A673 (cell line): Measurements from ENCODE around the gene IFITM2. TPM values are rescaled to one million over a fixed set of nuclear protein-coding genes. Genes with fewer than 3 reads are reported as not detected.

Source experiments
- BruUV-seq: library from RNA; stranded (reverse); fragments of 400-500 nt; replicated peaks from 2 replicates; lab custom pipeline; 2021; lab: Mats Ljungman, UMichigan
- CTCF ChIA-PET: fragments of 300-600 bp; sonication (Branson Sonifier 250); formaldehyde crosslinking; loops from one replicate; lab custom pipeline; 2022; ENCODE audit warnings: antibody characterized with exemption; lab: Charles Lee
- POLR2A ChIA-PET: fragments of 300-600 bp; sonication (Branson Sonifier 250); formaldehyde crosslinking; loops from one replicate; lab custom pipeline; 2022; ENCODE audit warnings: antibody characterized with exemption; ENCODE audit not compliant: low non-redundant PET; lab: Charles Lee
- DNase-seq: peaks from one replicate; pipeline ENCODE4 v3.0.0-alpha.2; 2015; ENCODE audit warnings: low spot score
- H3K27ac ChIP-seq: fragments of 200-600 bp; sonication (generic); 2 replicates; pipeline ENCODE4 v1.5.1; 2016; ENCODE audit warnings: mixed run types, low read depth, mild to moderate bottlenecking, mixed read lengths, antibody characterized with exemption, low read length; ENCODE audit not compliant: poor library complexity, severe bottlenecking
- H3K27me3 ChIP-seq: fragments of 200-600 bp; sonication (generic); replicated peaks from 2 replicates; pipeline ENCODE4 v1.6.1; 2017; ENCODE audit warnings: mixed run types, low read depth, mild to moderate bottlenecking, mixed read lengths, antibody characterized with exemption, low read length; ENCODE audit not compliant: insufficient read depth, poor library complexity
- H3K36me3 ChIP-seq: fragments of 200-600 bp; sonication (generic); 2 replicates; pipeline ENCODE4 v1.6.1; 2016; ENCODE audit warnings: mixed run types, mild to moderate bottlenecking, mixed read lengths, antibody characterized with exemption, low read length; ENCODE audit not compliant: insufficient read depth, poor library complexity, severe bottlenecking
- H3K4me1 ChIP-seq: fragments of 200-600 bp; sonication (generic); 2 replicates; pipeline ENCODE4 v1.6.1; 2017; ENCODE audit warnings: mixed run types, mild to moderate bottlenecking, mixed read lengths, antibody characterized with exemption, low read length; ENCODE audit not compliant: insufficient read depth, poor library complexity, severe bottlenecking
- H3K4me3 ChIP-seq: fragments of 200-600 bp; sonication (generic); 2 replicates; pipeline ENCODE4 v1.5.1; 2016; ENCODE audit warnings: low read depth, mixed run types, mild to moderate bottlenecking, mixed read lengths, low read length; ENCODE audit not compliant: poor library complexity, severe bottlenecking
- H3K9me3 ChIP-seq: fragments of 200-600 bp; sonication (generic); 2 replicates; pipeline ENCODE4 v1.6.1; 2016; ENCODE audit warnings: mixed run types, low read depth, mild to moderate bottlenecking, mixed read lengths, antibody characterized with exemption, low read length; ENCODE audit not compliant: poor library complexity, severe bottlenecking
- EZH2 ChIP-seq: fragments of 200-600 bp; sonication (generic); IDR thresholded peaks from 2 replicates; pipeline ENCODE4 v1.6.1; 2017; ENCODE audit warnings: borderline replicate concordance, low read depth, mild to moderate bottlenecking, mixed read lengths, antibody characterized with exemption, low read length; ENCODE audit not compliant: poor library complexity, severe bottlenecking
- intact Hi-C: fragments of 100-400 bp; cut with micrococcal nuclease; formaldehyde crosslinking; loops from one replicate; pipeline ENCODE4 v1.10.0; 2022; ENCODE audit not compliant: unreplicated experiment
- total RNA-seq: library from RNA; stranded (reverse); gene quantifications from 2 replicates; pipeline ENCODE4 v1.2.3, GENCODE V29; 2021
- TF ChIP-seq, protein P1 (sequence below): fragments of 300-800, 200-600 bp; sonication (generic); conservative IDR thresholded peaks from 2 replicates; pipeline ENCODE4 v1.5.1; 2017; ENCODE audit warnings: low read depth, mild to moderate bottlenecking, antibody characterized with exemption, low read length, moderate library complexity, mixed read lengths

Gene IFITM2
- total RNA-seq, 1 experiment from 2014 or later, result 25.5 TPM

DNA sequence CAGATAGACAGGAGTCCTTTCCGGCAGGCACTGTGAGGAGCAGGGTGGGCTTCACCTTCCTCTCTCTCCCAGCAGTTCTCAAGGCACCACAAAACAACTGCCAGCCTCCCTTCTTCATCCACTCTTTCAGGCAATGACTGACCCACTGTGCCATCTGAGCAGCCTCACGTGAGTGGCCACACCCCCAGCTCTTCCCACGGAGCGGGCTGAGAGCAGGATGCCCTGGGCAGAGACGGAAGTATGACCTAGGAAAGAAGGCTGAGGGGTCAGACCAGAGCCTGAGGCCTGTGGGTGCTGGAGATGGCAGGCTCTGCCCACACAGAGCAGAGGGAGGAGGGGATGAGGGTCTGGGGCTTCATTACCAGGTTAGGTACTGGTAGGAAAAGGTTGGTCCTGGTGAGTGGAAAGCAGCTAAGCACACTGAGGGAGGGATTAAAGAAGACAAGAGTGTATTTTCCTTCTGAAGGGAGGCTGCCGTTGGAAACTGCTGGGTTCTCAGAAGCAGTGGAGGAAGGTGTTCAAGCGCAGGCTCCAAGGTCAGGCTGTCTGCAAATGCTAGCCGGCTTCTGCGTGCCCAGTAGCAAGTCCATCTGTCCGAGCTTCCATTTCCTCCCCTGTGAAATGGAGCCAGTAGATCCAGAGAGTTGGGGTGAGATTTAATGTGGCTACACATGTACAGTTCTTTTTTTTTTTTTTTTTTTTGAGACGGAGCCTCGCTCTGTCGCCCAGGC lies 24.8 kb upstream of the IFITM2 start:
- ChIA-PET CTCF (interaction anchor here (0.7 kb wide), 1 partner anchor 30 kb away, joined by 3 read pairs; no protein-coding TSS in a partner anchor), POLR2A (no interaction called here)
- no TSS peak for BruUV-seq
- Histone ChIP-seq H3K9me3 (no peaks in the 10 kb centered on the region), H3K27me3 (peaks cover 43% of the 10 kb centered on the region), H3K4me3 (no peak overlapping the region), H3K4me1 (no peaks in the 10 kb centered on the region), H3K36me3 (no peaks in the 10 kb centered on the region), H3K27ac (no peak overlapping the region)
- no peak for DNase-seq
- intact Hi-C loops, result no loop called here
- TF ChIP-seq, protein P1, sequence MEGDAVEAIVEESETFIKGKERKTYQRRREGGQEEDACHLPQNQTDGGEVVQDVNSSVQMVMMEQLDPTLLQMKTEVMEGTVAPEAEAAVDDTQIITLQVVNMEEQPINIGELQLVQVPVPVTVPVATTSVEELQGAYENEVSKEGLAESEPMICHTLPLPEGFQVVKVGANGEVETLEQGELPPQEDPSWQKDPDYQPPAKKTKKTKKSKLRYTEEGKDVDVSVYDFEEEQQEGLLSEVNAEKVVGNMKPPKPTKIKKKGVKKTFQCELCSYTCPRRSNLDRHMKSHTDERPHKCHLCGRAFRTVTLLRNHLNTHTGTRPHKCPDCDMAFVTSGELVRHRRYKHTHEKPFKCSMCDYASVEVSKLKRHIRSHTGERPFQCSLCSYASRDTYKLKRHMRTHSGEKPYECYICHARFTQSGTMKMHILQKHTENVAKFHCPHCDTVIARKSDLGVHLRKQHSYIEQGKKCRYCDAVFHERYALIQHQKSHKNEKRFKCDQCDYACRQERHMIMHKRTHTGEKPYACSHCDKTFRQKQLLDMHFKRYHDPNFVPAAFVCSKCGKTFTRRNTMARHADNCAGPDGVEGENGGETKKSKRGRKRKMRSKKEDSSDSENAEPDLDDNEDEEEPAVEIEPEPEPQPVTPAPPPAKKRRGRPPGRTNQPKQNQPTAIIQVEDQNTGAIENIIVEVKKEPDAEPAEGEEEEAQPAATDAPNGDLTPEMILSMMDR, result no peak
- no peak for TF ChIP-seq EZH2

DNA sequence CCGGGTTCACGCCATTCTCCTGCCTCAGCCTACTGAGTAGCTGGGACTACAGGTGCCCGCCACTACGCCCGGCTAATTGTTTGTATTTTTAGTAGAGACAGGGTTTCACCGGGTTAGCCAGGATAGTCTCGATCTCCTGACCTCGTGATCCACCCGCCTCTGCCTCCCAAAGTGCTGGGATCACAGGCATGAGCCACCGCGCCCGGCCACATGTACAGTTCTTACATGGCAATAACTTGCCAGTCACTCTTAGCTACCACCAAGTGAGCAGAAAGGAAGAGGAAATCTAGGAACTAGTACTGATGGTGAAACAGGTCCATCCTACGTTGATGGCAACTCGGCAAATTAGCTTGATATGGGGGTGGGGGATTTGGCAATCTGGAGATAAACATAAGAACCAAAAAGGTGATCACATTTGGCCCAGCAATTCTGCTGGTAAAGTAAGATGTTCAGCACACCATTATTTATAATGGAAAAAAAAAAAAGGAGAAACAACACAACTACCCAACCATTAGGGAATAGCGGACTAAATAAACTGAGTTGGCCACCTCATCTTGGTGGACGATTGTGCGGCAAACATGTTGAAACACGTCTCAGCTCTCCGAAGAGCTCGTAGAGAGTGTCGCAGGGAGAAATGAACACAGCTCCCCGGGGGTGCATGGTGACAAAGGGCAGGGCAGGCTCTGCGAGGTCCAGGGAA lies 24.1 kb upstream of the IFITM2 start:
- Histone ChIP-seq H3K36me3 (no peaks in the 10 kb centered on the region), H3K27me3 (peaks cover 42% of the 10 kb centered on the region), H3K27ac (no peak overlapping the region), H3K4me3 (no peak overlapping the region), H3K9me3 (no peaks in the 10 kb centered on the region), H3K4me1 (no peaks in the 10 kb centered on the region)
- POLR2A ChIA-PET, result no interaction called here
- BruUV-seq, result no TSS peak
- CTCF ChIA-PET, result interaction anchor here (0.7 kb wide), 1 partner anchor 29 kb away, joined by 3 read pairs; no protein-coding TSS in a partner anchor
- TF ChIP-seq, protein P1, result no peak
- no peak for TF ChIP-seq EZH2
- intact Hi-C loops, result no loop called here
- DNase-seq, result no peak

DNA sequence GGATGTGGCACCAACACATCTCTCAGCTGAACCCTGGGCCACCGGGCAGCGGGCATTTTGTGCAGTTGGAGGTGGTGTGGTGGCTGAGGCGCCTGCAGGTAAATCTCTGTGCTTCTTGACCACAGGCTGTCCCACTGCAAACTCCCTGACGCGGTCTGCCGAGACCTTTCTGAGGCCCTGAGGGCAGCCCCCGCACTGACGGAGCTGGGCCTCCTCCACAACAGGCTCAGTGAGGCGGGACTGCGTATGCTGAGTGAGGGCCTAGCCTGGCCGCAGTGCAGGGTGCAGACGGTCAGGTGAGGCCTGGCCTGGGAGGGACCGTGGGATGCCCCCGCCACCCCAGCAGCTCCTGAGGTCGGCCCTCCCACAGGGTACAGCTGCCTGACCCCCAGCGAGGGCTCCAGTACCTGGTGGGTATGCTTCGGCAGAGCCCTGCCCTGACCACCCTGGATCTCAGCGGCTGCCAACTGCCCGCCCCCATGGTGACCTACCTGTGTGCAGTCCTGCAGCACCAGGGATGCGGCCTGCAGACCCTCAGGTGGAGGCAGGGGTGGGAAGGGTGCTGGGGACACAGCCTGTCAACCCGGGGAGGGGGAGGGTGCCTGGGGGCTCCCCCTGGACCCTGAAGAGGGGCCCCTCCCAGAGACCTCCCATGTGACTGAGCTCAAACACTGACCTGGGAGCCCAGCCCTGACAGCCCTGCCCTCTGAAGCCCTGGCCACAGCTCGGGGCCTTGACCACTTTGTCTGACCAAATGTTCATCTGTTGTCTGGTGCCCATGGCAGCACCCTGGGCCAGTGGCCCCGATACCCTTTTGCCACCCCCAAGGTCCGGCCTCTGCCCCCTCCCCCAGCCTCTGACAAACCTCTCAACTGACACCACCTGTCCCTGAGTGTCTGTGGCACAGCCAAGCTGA lies 23.3 kb upstream of the IFITM2 start:
- TF ChIP-seq EZH2, result no peak
- TF ChIP-seq, protein P1, result no peak
- Histone ChIP-seq H3K4me1 (peaks cover under 1% of the 10 kb centered on the region), H3K36me3 (no peaks in the 10 kb centered on the region), H3K27ac (no peak overlapping the region), H3K4me3 (no peak overlapping the region), H3K9me3 (no peaks in the 10 kb centered on the region), H3K27me3 (peaks cover 34% of the 10 kb centered on the region)
- POLR2A ChIA-PET, result no interaction called here
- BruUV-seq, result no TSS peak
- CTCF ChIA-PET, result no interaction called here
- no peak for DNase-seq
- intact Hi-C loops, result no loop called here
